HepG2 (cell line): ENCODE measurements around the gene MNAT1. TPM values are rescaled to one million over a fixed set of nuclear protein-coding genes. Genes with fewer than 3 reads are reported as not detected.

ENCODE experiments used
- BCL6 ChIP-seq: IDR thresholded peaks from 2 replicates; pipeline ENCODE4 v1.6.1; 2016; ENCODE audit warnings: missing genetic modification reagents, missing compliant biosample characterization
- CEBPG ChIP-seq: IDR thresholded peaks from 2 replicates; pipeline ENCODE4 v1.6.1; 2016
- HHEX ChIP-seq: IDR thresholded peaks from 2 replicates; pipeline ENCODE4 v1.6.1; 2016; ENCODE audit warnings: control low read depth
- LCORL ChIP-seq, 2 experiments: fragments of 450-650 bp in 1 of 2; sonication (generic) in 1 of 2; formaldehyde crosslinking in 1 of 2; IDR thresholded peaks; 2 replicates each; pipeline versions ENCODE4 v1.5.0 to v1.6.1; 2017 to 2020; ENCODE audit warnings: antibody characterized with exemption in 1 of 2, missing genetic modification reagents in 1 of 2
- MEF2D ChIP-seq: sonication (generic); formaldehyde crosslinking; IDR thresholded peaks from 2 replicates; pipeline ENCODE4 v1.5.1; 2020; ENCODE audit warnings: mild to moderate bottlenecking, missing genetic modification reagents
- NCOA1 ChIP-seq: sonication (generic); formaldehyde crosslinking; IDR thresholded peaks from 2 replicates; pipeline ENCODE4 v1.9.0; 2021; ENCODE audit warnings: missing genetic modification reagents
- RELA ChIP-seq: sonication (generic); formaldehyde crosslinking; IDR thresholded peaks from 2 replicates; pipeline ENCODE4 v1.4.0; 2020; ENCODE audit warnings: missing genetic modification reagents
- SAP130 ChIP-seq: IDR thresholded peaks from 2 replicates; pipeline ENCODE4 v1.6.1; 2016; ENCODE audit warnings: low read depth
- ZEB1 ChIP-seq: IDR thresholded peaks from 2 replicates; pipeline ENCODE4 v1.6.1; 2012; ENCODE audit warnings: mild to moderate bottlenecking, low read depth, inconsistent platforms; ENCODE audit not compliant: insufficient replicate concordance
- ZFP1 ChIP-seq: IDR thresholded peaks from 2 replicates; pipeline ENCODE4 v1.6.1; 2016
- ZIK1 ChIP-seq: sonication (generic); formaldehyde crosslinking; IDR thresholded peaks from 2 replicates; pipeline ENCODE4 v1.5.0; 2020; ENCODE audit warnings: mild to moderate bottlenecking, low read depth, missing genetic modification reagents, borderline replicate concordance
- ZNF138 ChIP-seq: sonication (generic); formaldehyde crosslinking; IDR thresholded peaks from 2 replicates; pipeline ENCODE4 v1.5.0; 2020; ENCODE audit warnings: mild to moderate bottlenecking, low read depth, missing genetic modification reagents
- ZNF234 ChIP-seq: sonication (generic); formaldehyde crosslinking; conservative IDR thresholded peaks from 2 replicates; pipeline ENCODE4 v1.5.1; 2020; ENCODE audit warnings: mild to moderate bottlenecking, missing genetic modification reagents
- ZNF30 ChIP-seq: sonication (generic); formaldehyde crosslinking; IDR thresholded peaks from 2 replicates; pipeline ENCODE4 v1.5.0; 2020; ENCODE audit warnings: mild to moderate bottlenecking, missing genetic modification reagents
- ZNF501 ChIP-seq: sonication (generic); formaldehyde crosslinking; IDR thresholded peaks from 2 replicates; pipeline ENCODE4 v1.5.1; 2020; ENCODE audit warnings: mild to moderate bottlenecking, moderate library complexity, missing genetic modification reagents
- ZNF619 ChIP-seq: sonication (generic); formaldehyde crosslinking; IDR thresholded peaks from 2 replicates; pipeline ENCODE4 v1.4.0; 2020; ENCODE audit warnings: mild to moderate bottlenecking, missing genetic modification reagents
- ZNF816 ChIP-seq: sonication (generic); formaldehyde crosslinking; IDR thresholded peaks from 2 replicates; pipeline ENCODE4 v1.8.0; 2022; ENCODE audit warnings: missing genetic modification reagents, mild to moderate bottlenecking, borderline replicate concordance
- ZSCAN31 ChIP-seq: sonication (generic); formaldehyde crosslinking; IDR thresholded peaks from 2 replicates; pipeline ENCODE4 v1.5.0; 2020; ENCODE audit warnings: low read depth, mild to moderate bottlenecking, missing genetic modification reagents
- polyA plus RNA-seq, 8 experiments: library from polyadenylated mRNA; depleted of rRNA in 3 of 8; stranded (reverse) in 7 of 8; unstranded in 1 of 8; fragments of >200 nt; fragmentation: Illumina TruSeq in 4 of 8; extraction: Trizol in 4 of 8; gene quantifications; 2 replicates each; pipeline versions ENCODE4 v1.2.1 to v1.2.3, GENCODE V29; 2011 to 2016; ENCODE audit warnings: low read depth in 4 of 8, missing spikeins in 1 of 8, mixed read lengths in 1 of 8; ENCODE audit not compliant: insufficient read depth in 1 of 8
- total RNA-seq, 5 experiments: library from RNA; depleted of rRNA; stranded (reverse); fragments of >200 nt; fragmentation: Illumina TruSeq; extraction: Trizol; gene quantifications; 2 replicates each; pipeline ENCODE4 v1.2.3, GENCODE V29; 2016; ENCODE audit warnings: low read depth in 1 of 5
- TF ChIP-seq, protein P1 (sequence below), 2 experiments: fragments of 450-650 bp in 1 of 2; sonication (generic) in 1 of 2; formaldehyde crosslinking; IDR thresholded peaks; 2 replicates each; pipeline versions ENCODE4 v1.5.0 to v1.8.0; 2020 to 2022; ENCODE audit warnings: mild to moderate bottlenecking in 1 of 2, missing genetic modification reagents in 1 of 2
- TF ChIP-seq, protein P2 (sequence below): sonication (generic); formaldehyde crosslinking; IDR thresholded peaks from 2 replicates; pipeline ENCODE4 v1.9.0; 2021; ENCODE audit warnings: missing genetic modification reagents, borderline replicate concordance
- TF ChIP-seq, protein P3 (sequence below): sonication (generic); formaldehyde crosslinking; IDR thresholded peaks from 2 replicates; pipeline ENCODE4 v1.4.0; 2020; ENCODE audit warnings: missing genetic modification reagents
- TF ChIP-seq, protein P4 (sequence below): sonication (generic); formaldehyde crosslinking; IDR thresholded peaks from 2 replicates; pipeline ENCODE4 v1.5.1; 2020; ENCODE audit warnings: missing genetic modification reagents, mild to moderate bottlenecking, borderline replicate concordance

MNAT1 gene
- total and polyA plus RNA-seq, 2 of the 13 experiments (the other 11 are each of a cell fraction or from before 2014, with no cell fraction given) = 49.2 to 94.8 TPM

DNA sequence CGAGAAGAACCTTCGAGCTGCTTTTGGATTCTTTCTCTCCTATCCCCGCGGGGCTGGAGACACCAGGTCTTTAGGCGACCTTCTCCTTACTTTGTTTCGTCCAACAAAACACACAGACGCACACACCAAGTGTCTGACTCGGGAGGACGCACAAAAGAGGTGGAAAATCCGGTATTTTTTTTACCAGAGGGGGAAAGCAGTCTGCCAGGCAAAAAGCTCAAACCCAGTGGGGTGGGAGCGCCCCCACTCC, 12.5 kb upstream of the MNAT1 start (continued):
- TF ChIP-seq ZNF234 (CRISPR knock-in tag) (no peak; the same call in 1 of the 2 replicates), NCOA1 (CRISPR knock-in tag) (0 out of 2 replicates have a peak, but pooled peaks have one; percentile 52), BCL6 (no peak), ZSCAN31 (CRISPR knock-in tag) (peak; percentile 81; the same call in 1 of the 2 replicates), MEF2D (CRISPR knock-in tag) (no peak), ZNF816 (peak; percentile 55; the same call in 1 of the 2 replicates), ZEB1 (no peak), ZIK1 (CRISPR knock-in tag) (no peak), ZNF501 (CRISPR knock-in tag) (peak; percentile 81; the same call in 1 of the 2 replicates), CEBPG (no peak), LCORL (IDR thresholded peaks at IDR 0.05) (no peak), LCORL (CRISPR knock-in tag; IDR thresholded peaks at IDR 0.05) (peak; percentile 54), ZNF138 (CRISPR knock-in tag) (no peak), ZFP1 (CRISPR knock-in tag) (no peak), RELA (CRISPR knock-in tag) (no peak), ZNF619 (CRISPR knock-in tag) (no peak), SAP130 (no peak), HHEX (CRISPR knock-in tag) (no peak), ZNF30 (CRISPR knock-in tag) (no peak)
- TF ChIP-seq, protein P1, sequence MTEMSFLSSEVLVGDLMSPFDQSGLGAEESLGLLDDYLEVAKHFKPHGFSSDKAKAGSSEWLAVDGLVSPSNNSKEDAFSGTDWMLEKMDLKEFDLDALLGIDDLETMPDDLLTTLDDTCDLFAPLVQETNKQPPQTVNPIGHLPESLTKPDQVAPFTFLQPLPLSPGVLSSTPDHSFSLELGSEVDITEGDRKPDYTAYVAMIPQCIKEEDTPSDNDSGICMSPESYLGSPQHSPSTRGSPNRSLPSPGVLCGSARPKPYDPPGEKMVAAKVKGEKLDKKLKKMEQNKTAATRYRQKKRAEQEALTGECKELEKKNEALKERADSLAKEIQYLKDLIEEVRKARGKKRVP (CRISPR knock-in tag; IDR thresholded peaks at IDR 0.05) = no peak
- TF ChIP-seq, protein P2, sequence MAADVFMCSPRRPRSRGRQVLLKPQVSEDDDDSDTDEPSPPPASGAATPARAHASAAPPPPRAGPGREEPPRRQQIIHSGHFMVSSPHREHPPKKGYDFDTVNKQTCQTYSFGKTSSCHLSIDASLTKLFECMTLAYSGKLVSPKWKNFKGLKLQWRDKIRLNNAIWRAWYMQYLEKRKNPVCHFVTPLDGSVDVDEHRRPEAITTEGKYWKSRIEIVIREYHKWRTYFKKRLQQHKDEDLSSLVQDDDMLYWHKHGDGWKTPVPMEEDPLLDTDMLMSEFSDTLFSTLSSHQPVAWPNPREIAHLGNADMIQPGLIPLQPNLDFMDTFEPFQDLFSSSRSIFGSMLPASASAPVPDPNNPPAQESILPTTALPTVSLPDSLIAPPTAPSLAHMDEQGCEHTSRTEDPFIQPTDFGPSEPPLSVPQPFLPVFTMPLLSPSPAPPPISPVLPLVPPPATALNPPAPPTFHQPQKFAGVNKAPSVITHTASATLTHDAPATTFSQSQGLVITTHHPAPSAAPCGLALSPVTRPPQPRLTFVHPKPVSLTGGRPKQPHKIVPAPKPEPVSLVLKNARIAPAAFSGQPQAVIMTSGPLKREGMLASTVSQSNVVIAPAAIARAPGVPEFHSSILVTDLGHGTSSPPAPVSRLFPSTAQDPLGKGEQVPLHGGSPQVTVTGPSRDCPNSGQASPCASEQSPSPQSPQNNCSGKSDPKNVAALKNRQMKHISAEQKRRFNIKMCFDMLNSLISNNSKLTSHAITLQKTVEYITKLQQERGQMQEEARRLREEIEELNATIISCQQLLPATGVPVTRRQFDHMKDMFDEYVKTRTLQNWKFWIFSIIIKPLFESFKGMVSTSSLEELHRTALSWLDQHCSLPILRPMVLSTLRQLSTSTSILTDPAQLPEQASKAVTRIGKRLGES (CRISPR knock-in tag) = no peak
- TF ChIP-seq, protein P3, sequence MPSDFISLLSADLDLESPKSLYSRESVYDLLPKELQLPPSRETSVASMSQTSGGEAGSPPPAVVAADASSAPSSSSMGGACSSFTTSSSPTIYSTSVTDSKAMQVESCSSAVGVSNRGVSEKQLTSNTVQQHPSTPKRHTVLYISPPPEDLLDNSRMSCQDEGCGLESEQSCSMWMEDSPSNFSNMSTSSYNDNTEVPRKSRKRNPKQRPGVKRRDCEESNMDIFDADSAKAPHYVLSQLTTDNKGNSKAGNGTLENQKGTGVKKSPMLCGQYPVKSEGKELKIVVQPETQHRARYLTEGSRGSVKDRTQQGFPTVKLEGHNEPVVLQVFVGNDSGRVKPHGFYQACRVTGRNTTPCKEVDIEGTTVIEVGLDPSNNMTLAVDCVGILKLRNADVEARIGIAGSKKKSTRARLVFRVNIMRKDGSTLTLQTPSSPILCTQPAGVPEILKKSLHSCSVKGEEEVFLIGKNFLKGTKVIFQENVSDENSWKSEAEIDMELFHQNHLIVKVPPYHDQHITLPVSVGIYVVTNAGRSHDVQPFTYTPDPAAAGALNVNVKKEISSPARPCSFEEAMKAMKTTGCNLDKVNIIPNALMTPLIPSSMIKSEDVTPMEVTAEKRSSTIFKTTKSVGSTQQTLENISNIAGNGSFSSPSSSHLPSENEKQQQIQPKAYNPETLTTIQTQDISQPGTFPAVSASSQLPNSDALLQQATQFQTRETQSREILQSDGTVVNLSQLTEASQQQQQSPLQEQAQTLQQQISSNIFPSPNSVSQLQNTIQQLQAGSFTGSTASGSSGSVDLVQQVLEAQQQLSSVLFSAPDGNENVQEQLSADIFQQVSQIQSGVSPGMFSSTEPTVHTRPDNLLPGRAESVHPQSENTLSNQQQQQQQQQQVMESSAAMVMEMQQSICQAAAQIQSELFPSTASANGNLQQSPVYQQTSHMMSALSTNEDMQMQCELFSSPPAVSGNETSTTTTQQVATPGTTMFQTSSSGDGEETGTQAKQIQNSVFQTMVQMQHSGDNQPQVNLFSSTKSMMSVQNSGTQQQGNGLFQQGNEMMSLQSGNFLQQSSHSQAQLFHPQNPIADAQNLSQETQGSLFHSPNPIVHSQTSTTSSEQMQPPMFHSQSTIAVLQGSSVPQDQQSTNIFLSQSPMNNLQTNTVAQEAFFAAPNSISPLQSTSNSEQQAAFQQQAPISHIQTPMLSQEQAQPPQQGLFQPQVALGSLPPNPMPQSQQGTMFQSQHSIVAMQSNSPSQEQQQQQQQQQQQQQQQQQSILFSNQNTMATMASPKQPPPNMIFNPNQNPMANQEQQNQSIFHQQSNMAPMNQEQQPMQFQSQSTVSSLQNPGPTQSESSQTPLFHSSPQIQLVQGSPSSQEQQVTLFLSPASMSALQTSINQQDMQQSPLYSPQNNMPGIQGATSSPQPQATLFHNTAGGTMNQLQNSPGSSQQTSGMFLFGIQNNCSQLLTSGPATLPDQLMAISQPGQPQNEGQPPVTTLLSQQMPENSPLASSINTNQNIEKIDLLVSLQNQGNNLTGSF (CRISPR knock-in tag) = no peak
- TF ChIP-seq, protein P4, sequence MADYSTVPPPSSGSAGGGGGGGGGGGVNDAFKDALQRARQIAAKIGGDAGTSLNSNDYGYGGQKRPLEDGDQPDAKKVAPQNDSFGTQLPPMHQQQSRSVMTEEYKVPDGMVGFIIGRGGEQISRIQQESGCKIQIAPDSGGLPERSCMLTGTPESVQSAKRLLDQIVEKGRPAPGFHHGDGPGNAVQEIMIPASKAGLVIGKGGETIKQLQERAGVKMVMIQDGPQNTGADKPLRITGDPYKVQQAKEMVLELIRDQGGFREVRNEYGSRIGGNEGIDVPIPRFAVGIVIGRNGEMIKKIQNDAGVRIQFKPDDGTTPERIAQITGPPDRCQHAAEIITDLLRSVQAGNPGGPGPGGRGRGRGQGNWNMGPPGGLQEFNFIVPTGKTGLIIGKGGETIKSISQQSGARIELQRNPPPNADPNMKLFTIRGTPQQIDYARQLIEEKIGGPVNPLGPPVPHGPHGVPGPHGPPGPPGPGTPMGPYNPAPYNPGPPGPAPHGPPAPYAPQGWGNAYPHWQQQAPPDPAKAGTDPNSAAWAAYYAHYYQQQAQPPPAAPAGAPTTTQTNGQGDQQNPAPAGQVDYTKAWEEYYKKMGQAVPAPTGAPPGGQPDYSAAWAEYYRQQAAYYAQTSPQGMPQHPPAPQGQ (CRISPR knock-in tag) = no peak
